Mesenchymal stem cell (in vitro differentiated cells and primary cell): ENCODE data around the gene VWA5B1.

Experiments
- DNase-seq: peaks from one replicate; pipeline ENCODE4 v3.0.0-alpha.2; 2013
- H2AFZ ChIP-seq: one replicate; pipeline ENCODE4 v1.6.1; 2013; ENCODE audit warnings: low read depth, mild to moderate bottlenecking, control low read depth, inconsistent platforms, low read length, moderate library complexity
- H2AK5ac ChIP-seq: 2 replicates; pipeline ENCODE4 v1.6.1; 2013; ENCODE audit warnings: low read length, moderate library complexity, mild to moderate bottlenecking, inconsistent platforms; ENCODE audit not compliant: severe bottlenecking
- H2BK120ac ChIP-seq: one replicate; pipeline ENCODE4 v1.6.1; 2013; ENCODE audit warnings: low read depth, mild to moderate bottlenecking, inconsistent platforms, low read length, moderate library complexity
- H2BK12ac ChIP-seq, 2 experiments: one replicate each; pipeline ENCODE4 v1.6.1; 2013; ENCODE audit warnings: inconsistent platforms in 2 of 2, low read length in 2 of 2, mild to moderate bottlenecking in 2 of 2, moderate library complexity in 2 of 2, control low read depth in 1 of 2
- H2BK15ac ChIP-seq: one replicate; pipeline ENCODE4 v1.6.1; 2013; ENCODE audit warnings: mild to moderate bottlenecking, low read depth, inconsistent platforms; ENCODE audit not compliant: poor library complexity, severe bottlenecking
- H2BK5ac ChIP-seq: 2 replicates; pipeline ENCODE4 v1.6.1; 2013; ENCODE audit warnings: low read depth, mild to moderate bottlenecking, low read length, control low read depth, inconsistent platforms; ENCODE audit not compliant: poor library complexity, severe bottlenecking
- H3K14ac ChIP-seq, 2 experiments: one replicate each; pipeline ENCODE4 v1.6.1; 2013; ENCODE audit warnings: inconsistent platforms in 2 of 2, low read length in 2 of 2, control low read depth in 1 of 2, mild to moderate bottlenecking in 1 of 2, moderate library complexity in 1 of 2
- H3K18ac ChIP-seq, 2 experiments: one replicate each; pipeline ENCODE4 v1.6.1; 2013; ENCODE audit warnings: inconsistent platforms in 2 of 2, low read length in 2 of 2, control low read depth in 1 of 2, low read depth in 1 of 2, mild to moderate bottlenecking in 1 of 2
- H3K23ac ChIP-seq, 2 experiments: one replicate each; pipeline ENCODE4 v1.6.1; 2013; ENCODE audit warnings: inconsistent platforms in 2 of 2, low read length in 2 of 2, mild to moderate bottlenecking in 2 of 2, moderate library complexity in 2 of 2, control low read depth in 1 of 2
- H3K27ac ChIP-seq: 2 replicates; pipeline ENCODE4 v1.5.1; 2013; ENCODE audit warnings: mild to moderate bottlenecking, moderate library complexity, low read length, control low read depth, inconsistent platforms; ENCODE audit not compliant: poor library complexity, severe bottlenecking
- H3K27me3 ChIP-seq, 2 experiments: 2 replicates each; pipeline versions ENCODE4 v1.6.1 to v1.7.0; 2013; ENCODE audit warnings: low read length in 2 of 2, mild to moderate bottlenecking in 2 of 2, moderate library complexity in 2 of 2, control low read depth in 1 of 2, inconsistent platforms in 1 of 2; ENCODE audit not compliant: control insufficient read depth in 1 of 2, insufficient read depth in 1 of 2
- H3K36me3 ChIP-seq, 2 experiments: 2 replicates each; pipeline versions ENCODE4 v1.6.1 to v1.7.0; 2013; ENCODE audit warnings: low read length in 2 of 2, control low read depth in 1 of 2, inconsistent platforms in 1 of 2, low read depth in 1 of 2, mild to moderate bottlenecking in 1 of 2; ENCODE audit not compliant: insufficient read depth in 2 of 2, control insufficient read depth in 1 of 2
- H3K4ac ChIP-seq, 2 experiments: one replicate each; pipeline ENCODE4 v1.6.1; 2013; ENCODE audit warnings: inconsistent platforms in 2 of 2, low read length in 2 of 2, mild to moderate bottlenecking in 2 of 2, moderate library complexity in 2 of 2, control low read depth in 1 of 2, low read depth in 1 of 2
- H3K4me1 ChIP-seq: 2 replicates; pipeline ENCODE4 v1.6.1; 2013; ENCODE audit warnings: low read depth, low read length, control low read depth; ENCODE audit not compliant: control insufficient read depth, insufficient read depth
- H3K4me2 ChIP-seq: 2 replicates; pipeline ENCODE4 v1.6.1; 2013; ENCODE audit warnings: low read length, mild to moderate bottlenecking, inconsistent platforms; ENCODE audit not compliant: poor library complexity, severe bottlenecking
- H3K4me3 ChIP-seq, 2 experiments: 2 replicates each; pipeline versions ENCODE4 v1.5.1 to v1.7.0; 2013; ENCODE audit warnings: low read length in 2 of 2, mild to moderate bottlenecking in 2 of 2, control low read depth in 1 of 2, low read depth in 1 of 2; ENCODE audit not compliant: insufficient read depth in 1 of 2
- H3K79me1 ChIP-seq: replicated peaks from 2 replicates; pipeline ENCODE4 v1.6.1; 2013; ENCODE audit warnings: mild to moderate bottlenecking, control low read depth, low read length, inconsistent platforms; ENCODE audit not compliant: poor library complexity, severe bottlenecking
- H3K9ac ChIP-seq: 2 replicates; pipeline ENCODE4 v1.7.0; 2013; ENCODE audit warnings: mild to moderate bottlenecking, low read length, moderate library complexity
- H3K9me3 ChIP-seq: 2 replicates; pipeline ENCODE4 v1.7.0; 2013; ENCODE audit warnings: mild to moderate bottlenecking, low read length; ENCODE audit not compliant: control insufficient read depth
- H4K8ac ChIP-seq: one replicate; pipeline ENCODE4 v1.6.1; 2013; ENCODE audit warnings: inconsistent platforms, mild to moderate bottlenecking, low read length, moderate library complexity
- H4K91ac ChIP-seq: one replicate; pipeline ENCODE4 v1.6.1; 2013; ENCODE audit warnings: mild to moderate bottlenecking, low read length, inconsistent platforms
- WGBS: methylation state at CpG from one replicate; pipeline ENCODE4 v1.1.7; 2013; ENCODE audit warnings: mixed read lengths; 5-methylcytosine and 5-hydroxymethylcytosine counted together

VWA5B1 gene

DNA sequence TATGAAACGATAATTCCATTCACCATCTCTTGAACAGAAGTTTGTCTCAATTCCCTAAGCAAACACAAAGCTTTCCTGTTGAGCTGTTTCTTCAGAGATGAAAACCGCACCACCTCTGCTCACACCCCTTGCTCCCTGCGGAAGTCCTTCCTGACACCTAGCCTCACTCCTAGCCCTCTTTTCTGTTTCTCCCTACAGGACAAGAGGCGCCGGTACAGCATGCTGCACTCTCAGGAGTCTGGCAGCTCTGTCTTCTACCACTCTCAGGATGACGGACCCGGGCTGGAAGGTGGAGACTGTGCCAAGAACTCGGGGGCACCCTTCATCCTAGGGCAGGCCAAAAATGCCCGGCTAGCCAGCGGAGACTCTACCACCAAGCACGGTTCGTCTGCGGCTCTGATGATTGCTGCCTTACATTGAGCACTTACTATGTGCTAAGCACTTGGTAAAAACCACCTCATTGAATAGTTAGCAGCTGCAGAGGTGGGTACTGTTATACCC, 45.5 kb downstream of the VWA5B1 start:
- no peaks in the 10 kb centered on the region for H3K36me3 ChIP-seq
- no peak overlapping the region for H3K14ac ChIP-seq
- H3K23ac ChIP-seq = no peak overlapping the region
- H2BK15ac ChIP-seq = no peak overlapping the region
- no peak overlapping the region for H2AK5ac ChIP-seq
- no peak overlapping the region for H3K18ac ChIP-seq
- H3K4me3 ChIP-seq = no peak overlapping the region
- no peak for DNase-seq
- H3K9me3 ChIP-seq = no peaks in the 10 kb centered on the region
- H2AFZ ChIP-seq = no peak overlapping the region
- no peaks in the 10 kb centered on the region for H3K4me1 ChIP-seq
- H3K4me2 ChIP-seq = no peak overlapping the region
- H2BK12ac ChIP-seq = no peak overlapping the region
- no peak overlapping the region for H4K8ac ChIP-seq
- H3K27ac ChIP-seq = no peak overlapping the region
- no peak overlapping the region for H2BK5ac ChIP-seq
- H3K4ac ChIP-seq = no peak overlapping the region
- peaks cover 30 to 71% of the 10 kb centered on the region in 2 experiments for H3K27me3 ChIP-seq
- no peak overlapping the region for H2BK120ac ChIP-seq
- H4K91ac ChIP-seq = no peak overlapping the region
- H3K9ac ChIP-seq = no peak overlapping the region
- WGBS = 84% methylated on average over 13 of the region's 13 CpGs
- no peaks in the 10 kb centered on the region for H3K79me1 ChIP-seq

DNA sequence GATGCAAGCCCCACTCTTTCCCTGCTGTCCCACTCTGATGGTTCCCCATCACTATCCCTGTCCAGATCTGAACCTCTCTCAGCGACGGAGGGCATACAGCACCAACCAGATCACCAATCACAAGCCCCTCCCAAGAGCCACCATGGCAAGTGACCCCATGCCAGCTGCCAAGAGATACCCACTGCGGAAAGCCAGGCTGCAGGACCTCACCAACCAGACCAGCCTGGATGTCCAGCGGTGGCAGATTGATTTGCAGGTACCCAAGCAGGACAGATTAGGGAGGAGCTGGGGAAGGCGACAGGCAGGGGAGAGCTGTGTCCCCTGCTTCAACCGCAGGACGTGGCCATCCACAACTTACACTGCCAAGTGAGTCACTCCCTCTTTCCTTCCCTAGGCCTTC, 46.9 kb downstream of the VWA5B1 start:
- H4K8ac ChIP-seq = no peak overlapping the region
- no peak overlapping the region for H2BK15ac ChIP-seq
- H4K91ac ChIP-seq = no peak overlapping the region
- H2BK5ac ChIP-seq = no peak overlapping the region
- H3K4me3 ChIP-seq = no peak overlapping the region
- no peaks in the 10 kb centered on the region for H3K79me1 ChIP-seq
- WGBS = 91% methylated on average over 7 of the region's 7 CpGs
- H3K18ac ChIP-seq = peak overlapping the region in 1 of 2 experiments; percentile 34
- no peak overlapping the region for H2BK12ac ChIP-seq
- H2AFZ ChIP-seq = no peak overlapping the region
- H3K4ac ChIP-seq = no peak overlapping the region
- no peak overlapping the region for H2AK5ac ChIP-seq
- no peak overlapping the region for H3K27ac ChIP-seq
- no peak overlapping the region for H3K4me2 ChIP-seq
- peaks cover 30 to 76% of the 10 kb centered on the region in 2 experiments for H3K27me3 ChIP-seq
- no peaks in the 10 kb centered on the region for H3K36me3 ChIP-seq
- peak overlapping the region in 1 of 2 experiments; percentile 75 for H3K14ac ChIP-seq
- H3K23ac ChIP-seq = no peak overlapping the region
- DNase-seq = no peak
- H2BK120ac ChIP-seq = no peak overlapping the region
- no peaks in the 10 kb centered on the region for H3K4me1 ChIP-seq
- H3K9ac ChIP-seq = no peak overlapping the region
- no peaks in the 10 kb centered on the region for H3K9me3 ChIP-seq

DNA sequence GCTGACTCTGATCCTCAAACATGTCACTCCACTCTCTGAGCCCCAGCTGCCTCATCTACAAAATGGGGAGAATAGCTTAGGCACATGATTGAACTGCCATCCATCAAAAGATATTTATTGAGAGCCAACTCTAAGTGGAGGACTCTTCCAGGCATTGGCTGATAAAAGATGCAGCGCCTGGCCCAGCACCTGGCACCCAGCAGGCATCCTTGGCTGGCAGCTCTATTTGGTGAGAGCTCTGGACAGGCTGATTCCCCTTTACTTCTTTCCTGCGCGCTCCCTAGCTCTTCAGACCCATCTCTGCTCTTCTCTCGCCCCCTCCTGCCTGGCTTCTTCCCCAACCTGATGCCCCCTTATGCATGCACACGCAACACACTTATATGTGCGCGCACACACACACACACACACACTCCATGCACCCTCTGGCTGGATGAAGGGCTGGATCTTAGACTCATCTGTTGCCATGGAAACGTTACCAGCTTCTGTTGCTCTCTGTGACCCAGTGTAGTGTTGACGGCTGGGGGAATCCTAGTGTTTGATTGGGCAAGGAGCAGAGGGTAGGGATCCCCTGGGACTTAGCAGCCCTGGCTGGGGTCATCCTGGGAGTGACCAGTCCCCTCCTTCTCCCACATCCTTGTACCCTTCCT, 49.3 kb downstream of the VWA5B1 start:
- no peak overlapping the region for H2AK5ac ChIP-seq
- no peak overlapping the region for H2BK120ac ChIP-seq
- H2BK12ac ChIP-seq = no peak overlapping the region
- H3K18ac ChIP-seq = no peak overlapping the region
- no peak overlapping the region for H4K8ac ChIP-seq
- WGBS = 64% methylated on average over 8 of the region's 9 CpGs
- H3K4me2 ChIP-seq = no peak overlapping the region
- H3K4me3 ChIP-seq = no peak overlapping the region
- H3K9me3 ChIP-seq = no peaks in the 10 kb centered on the region
- H2AFZ ChIP-seq = no peak overlapping the region
- no peak overlapping the region for H3K23ac ChIP-seq
- H2BK5ac ChIP-seq = no peak overlapping the region
- DNase-seq = no peak
- no peak overlapping the region for H3K4ac ChIP-seq
- no peak overlapping the region for H2BK15ac ChIP-seq
- H3K27ac ChIP-seq = no peak overlapping the region
- peaks cover 47 to 80% of the 10 kb centered on the region in 2 experiments for H3K27me3 ChIP-seq
- H3K36me3 ChIP-seq = no peaks in the 10 kb centered on the region
- peaks cover 1% of the 10 kb centered on the region for H3K4me1 ChIP-seq
- H3K14ac ChIP-seq = peak overlapping the region in 1 of 2 experiments; percentile 29
- no peaks in the 10 kb centered on the region for H3K79me1 ChIP-seq
- no peak overlapping the region for H4K91ac ChIP-seq
- H3K9ac ChIP-seq = no peak overlapping the region

DNA sequence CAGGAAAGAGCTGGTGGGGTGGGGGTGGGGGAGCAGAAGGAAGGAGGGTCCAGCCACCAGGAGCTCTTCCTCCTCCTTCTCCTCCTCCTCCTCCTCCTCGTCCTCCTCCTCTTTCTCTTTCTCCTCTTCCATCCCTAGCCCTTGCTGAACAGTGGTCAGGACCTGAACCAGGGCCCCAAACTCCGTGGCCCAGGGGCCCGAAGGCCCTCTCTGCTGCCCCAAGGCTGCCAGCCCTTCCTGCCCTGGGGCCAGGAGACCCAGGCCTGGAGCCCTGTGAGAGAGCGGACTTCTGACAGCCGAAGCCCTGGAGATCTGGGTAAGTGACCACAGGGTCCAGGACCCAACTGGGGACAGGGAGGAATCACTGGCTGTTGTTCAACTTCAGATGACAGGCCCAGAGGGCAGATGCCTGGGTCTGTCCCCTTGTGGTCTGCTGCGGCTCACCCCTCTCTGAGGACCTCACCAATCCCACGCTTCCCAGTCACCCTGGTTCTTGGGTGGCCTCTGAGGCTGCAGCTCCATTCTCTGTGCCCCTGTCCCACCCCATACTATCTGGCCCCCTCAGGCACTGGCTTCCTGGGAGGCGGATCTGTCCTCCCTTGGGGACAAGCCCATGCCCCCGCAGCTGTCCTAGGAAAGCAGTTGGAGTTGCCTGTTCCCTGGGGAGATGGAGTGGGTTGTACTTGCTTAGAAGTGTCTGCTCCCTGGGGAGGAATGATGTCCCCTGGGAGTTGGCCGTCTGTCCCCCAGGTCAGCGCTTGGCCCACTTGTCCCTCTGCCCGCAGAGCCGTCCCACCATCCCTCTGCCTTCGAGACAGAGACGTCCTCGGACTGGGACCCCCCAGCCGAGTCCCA, 51.8 kb downstream of the VWA5B1 start:
- Histone ChIP-seq H3K14ac (no peak overlapping the region), H3K9me3 (peaks cover 11% of the 10 kb centered on the region), H2BK5ac (no peak overlapping the region), H3K4me3 (no peak overlapping the region), H3K4ac (no peak overlapping the region), H2BK15ac (no peak overlapping the region), H3K18ac (no peak overlapping the region), H3K36me3 (no peaks in the 10 kb centered on the region), H2BK120ac (no peak overlapping the region), H3K4me2 (no peak overlapping the region), H2AK5ac (no peak overlapping the region), H2AFZ (no peak overlapping the region), H3K4me1 (peaks cover 1% of the 10 kb centered on the region), H3K23ac (peak overlapping the region in 1 of 2 experiments; percentile 42), H4K91ac (no peak overlapping the region), H2BK12ac (no peak overlapping the region), H3K27me3 (peaks cover 34 to 79% of the 10 kb centered on the region in 2 experiments), H3K9ac (no peak overlapping the region), H3K27ac (no peak overlapping the region), H3K79me1 (no peaks in the 10 kb centered on the region), H4K8ac (no peak overlapping the region)
- WGBS = 67% methylated on average over 17 of the region's 17 CpGs
- no peak for DNase-seq
